HG02642 (cell line): Measurements from ENCODE around the gene EFNA4.

ENCODE experiments used
- ATAC-seq: cut with Tn5 transposase; IDR thresholded peaks from one replicate; pipeline ENCODE4 v1.9.1; 2021; ENCODE audit warnings: mild to moderate bottlenecking; ENCODE audit not compliant: unreplicated experiment, poor library complexity

EFNA4 gene

GRCh38 chr1:155063550-155064110 lies at the start of gene EFNA4:
TSS of gene EFNA4 (plus strand) at chr1:155063740. CDS start at chr1:155063824, 84 bp downstream.
- peak; percentile 78 for ATAC-seq

GRCh38 chr1:155014709-155015508 lies 48.6 kb upstream of the EFNA4 start:
- ATAC-seq: no peak

- no peak for ATAC-seq
Observed at GRCh38 chr1:155015527-155016230, 47.9 kb upstream of the EFNA4 start.

- ATAC-seq: no peak
Observed at GRCh38 chr1:155016231-155016831, 47.2 kb upstream of the EFNA4 start.

- peak; percentile 81 for ATAC-seq
Observed at GRCh38 chr1:155017041-155017945, 46.2 kb upstream of the EFNA4 start.

- ATAC-seq: no peak
Observed at GRCh38 chr1:155017946-155018316, 45.6 kb upstream of the EFNA4 start.

GRCh38 chr1:155018617-155019348 lies 44.8 kb upstream of the EFNA4 start:
- ATAC-seq: no peak

- no peak for ATAC-seq
Observed at GRCh38 chr1:155019377-155020245, 43.9 kb upstream of the EFNA4 start.

- no peak for ATAC-seq
Observed at GRCh38 chr1:155022136-155022926, 41.2 kb upstream of the EFNA4 start.

- no peak for ATAC-seq
Observed at GRCh38 chr1:155022927-155023236, 40.7 kb upstream of the EFNA4 start.

- ATAC-seq: no peak
Observed at GRCh38 chr1:155023627-155024026, 39.9 kb upstream of the EFNA4 start.

- no peak for ATAC-seq
Observed at GRCh38 chr1:155024315-155024714, 39.2 kb upstream of the EFNA4 start.

- no peak for ATAC-seq
Observed at GRCh38 chr1:155026154-155026553, 37.4 kb upstream of the EFNA4 start.

GRCh38 chr1:155026588-155026987 lies 37.0 kb upstream of the EFNA4 start:
- no peak for ATAC-seq

- ATAC-seq: no peak
Observed at GRCh38 chr1:155029513-155030242, 33.9 kb upstream of the EFNA4 start.

GRCh38 chr1:155030243-155030795 lies 33.2 kb upstream of the EFNA4 start:
- ATAC-seq: no peak

- ATAC-seq: no peak
Observed at GRCh38 chr1:155030899-155031298, 32.6 kb upstream of the EFNA4 start.
